ENCODE results near the gene TOM1L1.

TOM1L1 gene

GRCh38 chr17:54937426-54937825 is 36.8 kb downstream of the TOM1L1 start:
- no peaks in the 10 kb centered on the region for H3K36me3 ChIP-seq (ENCODE audit: low read length)
- TF ChIP-seq CTCF (IDR thresholded peaks at IDR 0.05; ENCODE audit: insufficient read depth, low read length, poor library complexity, severe bottlenecking) (no peak), EZH2phosphoT487 (conservative IDR thresholded peaks at IDR 0.05; ENCODE audit: low read length) (no peak)
- H3K79me2 ChIP-seq (ENCODE audit: insufficient read depth, low read length): no peaks in the 10 kb centered on the region
- H3K4me3 ChIP-seq (ENCODE audit: insufficient read depth, low read length, poor library complexity, severe bottlenecking): no peak overlapping the region
- H3K27me3 ChIP-seq (ENCODE audit: low read length): no peaks in the 10 kb centered on the region
- H3K9me3 ChIP-seq (ENCODE audit: insufficient read depth, low read length): no peaks in the 10 kb centered on the region
- no peaks in the 10 kb centered on the region for H4K20me1 ChIP-seq (ENCODE audit: low read depth, low read length)
- no peak overlapping the region for H3K4me2 ChIP-seq (ENCODE audit: low read depth, low read length, poor library complexity, severe bottlenecking)
- H3F3A ChIP-seq (ENCODE audit: insufficient read depth): no peaks in the 10 kb centered on the region
- no peaks in the 10 kb centered on the region for H3K9me2 ChIP-seq (replicated peaks; ENCODE audit: insufficient read depth, low read length)
- H3K9ac ChIP-seq (ENCODE audit: low read length): no peak overlapping the region
- H2AFZ ChIP-seq (ENCODE audit: low read depth, low read length, severe bottlenecking): no peak overlapping the region
- H3K27ac ChIP-seq (ENCODE audit: low read depth, low read length): no peak overlapping the region

- Histone ChIP-seq H3K9ac (ENCODE audit: low read length) (no peak overlapping the region), H3F3A (ENCODE audit: insufficient read depth) (no peaks in the 10 kb centered on the region), H3K79me2 (ENCODE audit: insufficient read depth, low read length) (no peaks in the 10 kb centered on the region), H3K27ac (ENCODE audit: low read depth, low read length) (no peak overlapping the region), H3K4me2 (ENCODE audit: low read depth, low read length, poor library complexity, severe bottlenecking) (no peak overlapping the region), H3K9me2 (replicated peaks; ENCODE audit: insufficient read depth, low read length) (no peaks in the 10 kb centered on the region), H3K36me3 (ENCODE audit: low read length) (no peaks in the 10 kb centered on the region), H2AFZ (ENCODE audit: low read depth, low read length, severe bottlenecking) (no peak overlapping the region), H4K20me1 (ENCODE audit: low read depth, low read length) (no peaks in the 10 kb centered on the region), H3K9me3 (ENCODE audit: insufficient read depth, low read length) (no peaks in the 10 kb centered on the region), H3K4me3 (ENCODE audit: insufficient read depth, low read length, poor library complexity, severe bottlenecking) (no peak overlapping the region), H3K27me3 (ENCODE audit: low read length) (no peaks in the 10 kb centered on the region)
- TF ChIP-seq EZH2phosphoT487 (conservative IDR thresholded peaks at IDR 0.05; ENCODE audit: low read length): no peak
- no peak for TF ChIP-seq CTCF (IDR thresholded peaks at IDR 0.05; ENCODE audit: insufficient read depth, low read length, poor library complexity, severe bottlenecking)
These were observed 40.6 kb downstream of the TOM1L1 start for GRCh38 chr17:54941285-54941684.

- no peak for TF ChIP-seq EZH2phosphoT487 (conservative IDR thresholded peaks at IDR 0.05; ENCODE audit: low read length)
- H3K4me2 ChIP-seq (ENCODE audit: low read depth, low read length, poor library complexity, severe bottlenecking): no peak overlapping the region
- no peaks in the 10 kb centered on the region for H3K9me3 ChIP-seq (ENCODE audit: insufficient read depth, low read length)
- H3K36me3 ChIP-seq (ENCODE audit: low read length): no peaks in the 10 kb centered on the region
- no peaks in the 10 kb centered on the region for H3K9me2 ChIP-seq (replicated peaks; ENCODE audit: insufficient read depth, low read length)
- no peak overlapping the region for H3K9ac ChIP-seq (ENCODE audit: low read length)
- no peak overlapping the region for H3K27ac ChIP-seq (ENCODE audit: low read depth, low read length)
- H4K20me1 ChIP-seq (ENCODE audit: low read depth, low read length): no peaks in the 10 kb centered on the region
- no peaks in the 10 kb centered on the region for H3F3A ChIP-seq (ENCODE audit: insufficient read depth)
- H3K79me2 ChIP-seq (ENCODE audit: insufficient read depth, low read length): no peaks in the 10 kb centered on the region
- H3K4me3 ChIP-seq (ENCODE audit: insufficient read depth, low read length, poor library complexity, severe bottlenecking): no peak overlapping the region
- no peak overlapping the region for H2AFZ ChIP-seq (ENCODE audit: low read depth, low read length, severe bottlenecking)
- no peaks in the 10 kb centered on the region for H3K27me3 ChIP-seq (ENCODE audit: low read length)
These were observed 44.1 kb downstream of the TOM1L1 start for GRCh38 chr17:54944796-54945195.

GRCh38 chr17:54945231-54945630 is 44.6 kb downstream of the TOM1L1 start:
- Histone ChIP-seq H4K20me1 (ENCODE audit: low read depth, low read length) (no peaks in the 10 kb centered on the region), H3K27me3 (ENCODE audit: low read length) (no peaks in the 10 kb centered on the region), H3F3A (ENCODE audit: insufficient read depth) (no peaks in the 10 kb centered on the region), H3K9me2 (replicated peaks; ENCODE audit: insufficient read depth, low read length) (no peaks in the 10 kb centered on the region), H3K9ac (ENCODE audit: low read length) (no peak overlapping the region), H3K27ac (ENCODE audit: low read depth, low read length) (no peak overlapping the region), H3K4me2 (ENCODE audit: low read depth, low read length, poor library complexity, severe bottlenecking) (no peak overlapping the region), H3K36me3 (ENCODE audit: low read length) (no peaks in the 10 kb centered on the region), H2AFZ (ENCODE audit: low read depth, low read length, severe bottlenecking) (no peak overlapping the region), H3K4me3 (ENCODE audit: insufficient read depth, low read length, poor library complexity, severe bottlenecking) (no peak overlapping the region), H3K9me3 (ENCODE audit: insufficient read depth, low read length) (no peaks in the 10 kb centered on the region), H3K79me2 (ENCODE audit: insufficient read depth, low read length) (no peaks in the 10 kb centered on the region)
- no peak for TF ChIP-seq EZH2phosphoT487 (conservative IDR thresholded peaks at IDR 0.05; ENCODE audit: low read length)
